Prostate gland (tissue), 2 donors: Measurements from ENCODE around the gene LENG8. TPM values are rescaled to one million over a fixed set of nuclear protein-coding genes. Genes with fewer than 3 reads are reported as not detected.
"Not testable (repeated sequence)": the region's sequence is repeated elsewhere in the genome, so short reads cannot be mapped to it uniquely, and the experiment has no call there.

Experiments
- DNase-seq: peaks from one replicate; pipeline ENCODE4 v3.0.0-alpha.2; 2019; ENCODE audit warnings: low spot score
- H3K27ac ChIP-seq, 2 donors: fragments of 200-600 bp; sonication (generic); 2 replicates each; pipeline ENCODE4 v1.5.1; 2017 to 2019
- H3K27me3 ChIP-seq: fragments of 200-600 bp; sonication (generic); replicated peaks from 2 replicates; pipeline ENCODE4 v1.5.1; 2019; ENCODE audit not compliant: insufficient read depth
- H3K36me3 ChIP-seq, 2 donors: fragments of 200-600 bp; sonication (generic); 1 replicate in 1 of 2; 2 replicates in 1 of 2; pipeline versions ENCODE4 v1.5.1 to v1.8.1; 2017 to 2019
- H3K4me1 ChIP-seq: fragments of 200-600 bp; sonication (generic); replicated peaks from 2 replicates; pipeline ENCODE4 v1.5.1; 2019
- H3K4me3 ChIP-seq, 2 donors: fragments of 200-600 bp; sonication (generic); 2 replicates each; pipeline ENCODE4 v1.5.1; 2017 to 2019
- H3K9me3 ChIP-seq: fragments of 200-600 bp; sonication (generic); 2 replicates; pipeline ENCODE4 v1.5.1; 2017
- CTCF ChIP-seq, 4 experiments: fragments of 200-600 bp in 2 of 4; fragments of 450-650 bp in 2 of 4; sonication (generic) in 2 of 4; IDR thresholded peaks; 1 replicate in 3 of 4; 2 replicates in 1 of 4; pipeline ENCODE4 v1.5.1; 2016 to 2019; ENCODE audit warnings: antibody characterized with exemption in 4 of 4, mild to moderate bottlenecking in 2 of 4, moderate library complexity in 2 of 4
- POLR2A ChIP-seq: fragments of 450-650 bp; IDR thresholded peaks from one replicate; pipeline ENCODE4 v1.6.1; 2016; ENCODE audit warnings: antibody characterized with exemption, mild to moderate bottlenecking
- POLR2AphosphoS5 ChIP-seq: sonication (generic); formaldehyde crosslinking; IDR thresholded peaks from one replicate; pipeline ENCODE4 v1.6.1; 2017; ENCODE audit warnings: antibody characterized with exemption
- WGBS: methylation state at CpG from one replicate; pipeline ENCODE4 v1.1.5; 2018; 5-methylcytosine and 5-hydroxymethylcytosine counted together
- intact Hi-C: fragments of 100-400 bp; cut with DNase I; formaldehyde crosslinking; loops from one replicate; pipeline ENCODE4 v1.14.2; 2022
- total RNA-seq, 2 donors: library from RNA; depleted of rRNA; stranded (reverse); fragments of >200 nt; gene quantifications; one replicate each; pipeline ENCODE4 v1.1.0, GENCODE V29; 2016

The LENG8 gene
- total RNA-seq, 2 donors from 2014 or later, result 111 to 292 TPM

- intact Hi-C loops, result loop anchor here (10.0 kb wide), 1 partner anchor 185 kb away; no protein-coding TSS in a partner anchor
- DNase-seq, result no peak
- peaks cover 4% of the 10 kb centered on the region for H3K27me3 ChIP-seq
Measured at GRCh38 chr19:54489766-54490165, 40.8 kb downstream of the LENG8 start.

GRCh38 chr19:54492568-54492967 lies 43.6 kb downstream of the LENG8 start:
- Histone ChIP-seq H3K4me3 (no peak overlapping the region), H3K36me3 (no peaks in the 10 kb centered on the region), H3K27me3 (peaks cover 4% of the 10 kb centered on the region), H3K4me1 (no peaks in the 10 kb centered on the region), H3K27ac (no peak overlapping the region), H3K9me3 (no peaks in the 10 kb centered on the region)
- TF ChIP-seq POLR2A, result no peak
- TF ChIP-seq POLR2AphosphoS5, result no peak
- TF ChIP-seq CTCF (IDR thresholded peaks at IDR 0.05), result no peak
- WGBS, result 84% methylated on average over 18 of the region's 18 CpGs
- no peak for DNase-seq
- intact Hi-C loops, result no loop called here

More at GRCh38 chr19:54489766-54490165, 40.8 kb downstream of the LENG8 start:
- Histone ChIP-seq H3K36me3 (no peaks in the 10 kb centered on the region), H3K27ac (no peak overlapping the region), H3K9me3 (no peaks in the 10 kb centered on the region), H3K4me3 (no peak overlapping the region), H3K4me1 (no peaks in the 10 kb centered on the region)
- WGBS, result 59% methylated on average over 9 of the region's 9 CpGs
- TF ChIP-seq CTCF (IDR thresholded peaks at IDR 0.05) (no peak), POLR2AphosphoS5 (no peak), POLR2A (no peak)

- H3K4me1 ChIP-seq, H3K27ac ChIP-seq, H3K36me3 ChIP-seq, intact Hi-C loops, H3K27me3 ChIP-seq, H3K4me3 ChIP-seq, DNase-seq, H3K9me3 ChIP-seq: not testable (repeated sequence)
- 89% methylated on average over 5 of the region's 5 CpGs for WGBS
Measured at GRCh38 chr19:54493056-54493455, 44.1 kb downstream of the LENG8 start.

GRCh38 chr19:54493967-54494585 lies 45.1 kb downstream of the LENG8 start:
- 79% methylated on average over 10 of the region's 10 CpGs for WGBS
- peaks cover 4% of the 10 kb centered on the region for H3K27me3 ChIP-seq
- TF ChIP-seq CTCF (IDR thresholded peaks at IDR 0.05), result no peak
- TF ChIP-seq POLR2AphosphoS5, result no peak
- TF ChIP-seq POLR2A, result no peak
- intact Hi-C loops, result no loop called here
- no peak for DNase-seq
- no peaks in the 10 kb centered on the region for H3K4me1 ChIP-seq
- H3K4me3 ChIP-seq, result no peak overlapping the region
- H3K9me3 ChIP-seq, result no peaks in the 10 kb centered on the region
- no peaks in the 10 kb centered on the region for H3K36me3 ChIP-seq
- no peak overlapping the region for H3K27ac ChIP-seq

- WGBS, result 66% methylated on average over 5 of the region's 5 CpGs
- H3K4me1 ChIP-seq, H3K9me3 ChIP-seq, DNase-seq, H3K27ac ChIP-seq, intact Hi-C loops, H3K27me3 ChIP-seq, H3K4me3 ChIP-seq, H3K36me3 ChIP-seq: not testable (repeated sequence)
Measured at GRCh38 chr19:54495284-54495683, 46.3 kb downstream of the LENG8 start.

GRCh38 chr19:54497747-54498450 lies 48.9 kb downstream of the LENG8 start:
- H3K27ac ChIP-seq, H3K4me3 ChIP-seq, H3K36me3 ChIP-seq, intact Hi-C loops, H3K27me3 ChIP-seq, DNase-seq, H3K9me3 ChIP-seq, H3K4me1 ChIP-seq: not testable (repeated sequence)
- 78% methylated on average over 7 of the region's 15 CpGs for WGBS

- intact Hi-C loops, DNase-seq, H3K4me1 ChIP-seq, H3K27ac ChIP-seq, H3K36me3 ChIP-seq, H3K4me3 ChIP-seq, H3K9me3 ChIP-seq, H3K27me3 ChIP-seq: not testable (repeated sequence)
- 83% methylated on average over 8 of the region's 9 CpGs for WGBS
Measured at GRCh38 chr19:54498451-54498772, 49.4 kb downstream of the LENG8 start.
